H1 (cell line): ENCODE data around the gene TMEM235. TPM values are rescaled to one million over a fixed set of nuclear protein-coding genes. Genes with fewer than 3 reads are reported as not detected.

Experiments
- CTCF ChIA-PET: fragments of 300-600 bp; sonication (Branson Sonifier 250); formaldehyde crosslinking; loops from one replicate; lab custom pipeline; 2021; ENCODE audit not compliant: partially characterized antibody; lab: Charles Lee
- POLR2A ChIA-PET: fragments of 300-600 bp; sonication (Branson Sonifier 250); formaldehyde crosslinking; loops from one replicate; lab custom pipeline; 2021; ENCODE audit warnings: inconsistent platforms; ENCODE audit not compliant: partially characterized antibody; lab: Charles Lee
- DNase-seq, 2 experiments: peaks; one replicate each; pipeline versions ENCODE4 v3.0.0 to v3.0.0-alpha.2; 2010 to 2022; ENCODE audit warnings: low spot score in 2 of 2, low read depth in 1 of 2, mixed read lengths in 1 of 2
- FAIRE-seq: peaks from 2 replicates; lab custom pipeline; 2011; peaks lifted over from hg19 to GRCh38; lab: Jason Lieb, UNC
- H2AFZ ChIP-seq: 2 replicates; pipeline ENCODE4 v1.8.1; 2012; ENCODE audit warnings: low read length, inconsistent platforms
- H2AK5ac ChIP-seq: 2 replicates; pipeline ENCODE4 v1.6.1; 2013; ENCODE audit warnings: low read depth, low read length
- H2BK120ac ChIP-seq: replicated peaks from 2 replicates; pipeline ENCODE3; 2013; ENCODE audit warnings: low read depth, low read length, inconsistent platforms
- H2BK12ac ChIP-seq: 2 replicates; pipeline ENCODE4 v1.6.1; 2013; ENCODE audit warnings: low read depth, low read length
- H2BK15ac ChIP-seq: 2 replicates; pipeline ENCODE4 v1.6.1; 2013; ENCODE audit warnings: low read length
- H2BK20ac ChIP-seq: 2 replicates; pipeline ENCODE4 v1.6.1; 2013; ENCODE audit warnings: low read length
- H2BK5ac ChIP-seq: 2 replicates; pipeline ENCODE4 v1.6.1; 2013; ENCODE audit warnings: low read depth, low read length
- H3K14ac ChIP-seq: 2 replicates; pipeline ENCODE4 v1.6.1; 2013; ENCODE audit warnings: inconsistent platforms; ENCODE audit not compliant: insufficient read length
- H3K18ac ChIP-seq: 2 replicates; pipeline ENCODE4 v1.6.1; 2013; ENCODE audit warnings: low read length; ENCODE audit errors: extremely low read depth
- H3K23ac ChIP-seq: 2 replicates; pipeline ENCODE4 v1.6.1; 2013; ENCODE audit warnings: inconsistent platforms; ENCODE audit not compliant: insufficient read length
- H3K23me2 ChIP-seq: 2 replicates; pipeline ENCODE4 v1.6.1; 2013; ENCODE audit warnings: low read depth, low read length
- H3K27ac ChIP-seq: 2 replicates; pipeline ENCODE4 v1.6.1; 2011; ENCODE audit warnings: low read depth, low read length, inconsistent platforms
- H3K27me3 ChIP-seq, 4 experiments: replicated peaks in 1 of 4; 1 replicate in 1 of 4; 2 replicates in 3 of 4; pipeline versions ENCODE4 v1.6.1 to v1.8.1; 2011 to 2013; ENCODE audit warnings: low read length in 3 of 4, mild to moderate bottlenecking in 3 of 4, inconsistent platforms in 2 of 4, mixed read lengths in 2 of 4, moderate library complexity in 1 of 4; ENCODE audit not compliant: control insufficient read depth in 3 of 4, insufficient read depth in 3 of 4; ENCODE audit errors: extremely low read depth in 1 of 4
- H3K36me3 ChIP-seq, 4 experiments: 2 replicates each; pipeline versions ENCODE4 v1.6.1 to v1.8.1; 2011 to 2013; ENCODE audit warnings: mild to moderate bottlenecking in 4 of 4, low read length in 3 of 4, moderate library complexity in 2 of 4, control low read depth in 1 of 4, inconsistent platforms in 1 of 4; ENCODE audit not compliant: insufficient read depth in 4 of 4, control insufficient read depth in 2 of 4
- H3K4ac ChIP-seq: replicated peaks from 2 replicates; pipeline ENCODE3; 2013; ENCODE audit warnings: low read length, low read depth, mixed read lengths, inconsistent platforms; ENCODE audit not compliant: insufficient read length
- H3K4me1 ChIP-seq, 4 experiments: replicated peaks in 1 of 4; 1 replicate in 1 of 4; 2 replicates in 3 of 4; pipeline versions ENCODE4 v1.6.1 to v1.8.1; 2011 to 2013; ENCODE audit warnings: low read length in 3 of 4, inconsistent platforms in 2 of 4, mixed read lengths in 1 of 4; ENCODE audit not compliant: insufficient read depth in 4 of 4, control insufficient read depth in 3 of 4
- H3K4me2 ChIP-seq, 2 experiments: 2 replicates each; pipeline versions ENCODE4 v1.6.1 to v1.8.1; 2011 to 2013; ENCODE audit warnings: low read depth in 2 of 2, low read length in 2 of 2, control low read depth in 1 of 2, inconsistent platforms in 1 of 2, mild to moderate bottlenecking in 1 of 2; ENCODE audit not compliant: insufficient read depth in 1 of 2
- H3K4me3 ChIP-seq, 4 experiments: fragments of 200-600, 300-600 bp in 1 of 4; sonication (generic), shearing (Covaris generic), sonication (Bioruptor Twin) in 1 of 4; 2 replicates each; pipeline versions ENCODE4 v1.5.1 to v1.8.1; 2011 to 2016; ENCODE audit warnings: low read length in 4 of 4, low read depth in 3 of 4, control low read depth in 2 of 4, inconsistent platforms in 2 of 4, mild to moderate bottlenecking in 2 of 4, mixed read lengths in 1 of 4, moderate library complexity in 1 of 4; ENCODE audit not compliant: insufficient read depth in 2 of 4; ENCODE audit errors: extremely low read depth in 1 of 4
- H3K56ac ChIP-seq: replicated peaks from 2 replicates; pipeline ENCODE3; 2013; ENCODE audit warnings: low read depth, mild to moderate bottlenecking, mixed read lengths, low read length, inconsistent platforms; ENCODE audit not compliant: insufficient read length
- H3K79me1 ChIP-seq: 2 replicates; pipeline ENCODE4 v1.6.1; 2013; ENCODE audit warnings: low read depth, low read length, control low read depth
- H3K79me2 ChIP-seq, 2 experiments: 2 replicates each; pipeline versions ENCODE4 v1.6.1 to v1.8.1; 2012 to 2013; ENCODE audit warnings: low read length in 2 of 2, mild to moderate bottlenecking in 2 of 2, inconsistent platforms in 1 of 2; ENCODE audit not compliant: insufficient read depth in 2 of 2, control insufficient read depth in 1 of 2
- H3K9ac ChIP-seq, 4 experiments: replicated peaks in 1 of 4; 1 replicate in 1 of 4; 2 replicates in 3 of 4; pipeline versions ENCODE4 v1.6.1 to v1.8.1; 2011 to 2013; ENCODE audit warnings: low read depth in 3 of 4, low read length in 3 of 4, control low read depth in 2 of 4, mild to moderate bottlenecking in 2 of 4, moderate library complexity in 2 of 4, inconsistent platforms in 1 of 4; ENCODE audit errors: extremely low read depth in 1 of 4
- H3K9me3 ChIP-seq, 2 experiments: 2 replicates each; pipeline versions ENCODE4 v1.6.1 to v1.8.1; 2012 to 2013; ENCODE audit warnings: mild to moderate bottlenecking in 2 of 2, moderate library complexity in 2 of 2, control low read depth in 1 of 2, inconsistent platforms in 1 of 2, low read depth in 1 of 2, low read length in 1 of 2, mixed read lengths in 1 of 2; ENCODE audit not compliant: insufficient read depth in 2 of 2
- H4K20me1 ChIP-seq, 2 experiments: replicated peaks in 1 of 2; 2 replicates each; pipeline versions ENCODE3 to v1.8.1; 2011 to 2013; ENCODE audit warnings: inconsistent platforms in 2 of 2, low read length in 2 of 2, mild to moderate bottlenecking in 1 of 2; ENCODE audit not compliant: insufficient read depth in 2 of 2, control insufficient read depth in 1 of 2
- H4K5ac ChIP-seq: 2 replicates; pipeline ENCODE4 v1.6.1; 2013; ENCODE audit warnings: low read length, low read depth, mixed read lengths, inconsistent platforms; ENCODE audit not compliant: insufficient read length
- H4K8ac ChIP-seq: 2 replicates; pipeline ENCODE4 v1.8.0; 2013; ENCODE audit warnings: mild to moderate bottlenecking, moderate library complexity, low read length, inconsistent platforms; ENCODE audit not compliant: insufficient read depth; ENCODE audit errors: extremely low read depth
- H4K91ac ChIP-seq: replicated peaks from 2 replicates; pipeline ENCODE3; 2013; ENCODE audit warnings: low read length, mixed read lengths, inconsistent platforms; ENCODE audit not compliant: insufficient read length
- CBX5 ChIP-seq: fragments of 300-800, 300-1000 bp; sonication (generic); IDR thresholded peaks from 2 replicates; pipeline ENCODE4 v1.7.1; 2016; ENCODE audit warnings: antibody characterized with exemption, low read length, low read depth
- CEBPB ChIP-seq: IDR thresholded peaks from 2 replicates; pipeline ENCODE4 v1.6.1; 2012; ENCODE audit warnings: low read depth, low read length
- CREB1 ChIP-seq: IDR thresholded peaks from 2 replicates; pipeline ENCODE4 v1.6.1; 2012; ENCODE audit warnings: inconsistent platforms
- MAFK ChIP-seq: IDR thresholded peaks from 2 replicates; pipeline ENCODE4 v1.6.1; 2012; ENCODE audit warnings: low read depth, mild to moderate bottlenecking, improper control_type of control experiment, low read length
- POLR2AphosphoS5 ChIP-seq: IDR thresholded peaks from 2 replicates; pipeline ENCODE4 v1.6.1; 2011; ENCODE audit warnings: low read depth, low read length
- RAD21 ChIP-seq, 2 experiments: IDR thresholded peaks in 1 of 2; conservative IDR thresholded peaks in 1 of 2; 2 replicates each; pipeline ENCODE4 v1.6.1; 2011; ENCODE audit warnings: low read depth in 2 of 2, low read length in 2 of 2, improper control_type of control experiment in 1 of 2, inconsistent platforms in 1 of 2, mild to moderate bottlenecking in 1 of 2, moderate library complexity in 1 of 2
- RFX5 ChIP-seq: IDR thresholded peaks from 2 replicates; pipeline ENCODE4 v1.6.1; 2011; ENCODE audit warnings: low read depth, low read length, improper control_type of control experiment, borderline replicate concordance
- SIRT6 ChIP-seq: IDR thresholded peaks from one replicate; pipeline ENCODE4 v1.7.1; 2012; ENCODE audit warnings: low read length, inconsistent platforms
- SIX5 ChIP-seq: IDR thresholded peaks from 2 replicates; pipeline ENCODE4 v1.6.1; 2011; ENCODE audit warnings: mild to moderate bottlenecking, low read depth, low read length
- TCF12 ChIP-seq: IDR thresholded peaks from 2 replicates; pipeline ENCODE4 v1.6.1; 2011; ENCODE audit warnings: low read depth, mild to moderate bottlenecking, low read length
- YY1 ChIP-seq: IDR thresholded peaks from 2 replicates; pipeline ENCODE4 v1.6.1; 2011; ENCODE audit warnings: low read depth, mild to moderate bottlenecking, low read length
- WGBS, 2 experiments: shearing (Covaris generic) in 1 of 2; methylation state at CpG; one replicate each; pipeline versions ENCODE4 v1.1.6 to v1.1.7; 2013 to 2015; ENCODE audit warnings: low lambda C conversion rate in 2 of 2, mixed read lengths in 2 of 2, inconsistent platforms in 1 of 2, low coverage in 1 of 2, missing lambda C conversion rate in 1 of 2; ENCODE audit not compliant: insufficient replicate concordance in 2 of 2, insufficient coverage in 1 of 2, insufficient read length in 1 of 2; ENCODE audit errors: extremely low coverage in 1 of 2, missing lambda C conversion rate in 1 of 2; 5-methylcytosine and 5-hydroxymethylcytosine counted together
- polyA plus RNA-seq, 7 experiments: library from polyadenylated mRNA; depleted of rRNA in 3 of 7; stranded (reverse) in 5 of 7; unstranded in 2 of 7; fragments of >200 nt in 5 of 7; fragments of 200-250 nt in 2 of 7; gene quantifications; 1 replicate in 5 of 7; 2 replicates in 1 of 7; 4 replicates in 1 of 7; pipeline versions ENCODE4 v1.2.1 to v1.2.3, GENCODE V29; 2011 to 2013; ENCODE audit warnings: missing spikeins in 2 of 7, mixed read lengths in 2 of 7
- total RNA-seq: library from RNA; stranded (reverse); fragmentation: NEBNext Ultra II Directional; extraction: Animal tissue kit (Norgen Biotek cat#: 25700); gene quantifications from 2 replicates; pipeline ENCODE4 v1.2.1, GENCODE V29; 2021

The TMEM235 gene
- total and polyA plus RNA-seq, 2 of the 8 experiments (the other 6 are each of a cell fraction or from before 2014, with no cell fraction given) = 0.05 to 0.15 TPM

GRCh38 chr17:78234261-78234865 is 2.9 kb downstream of the TMEM235 start:
- Histone ChIP-seq H4K91ac (peak overlapping the region; percentile 27), H3K9me3 (no peaks in the 10 kb centered on the region), H3K4me2 (no peak overlapping the region), H3K36me3 (no peaks in the 10 kb centered on the region), H2BK20ac (no peak overlapping the region), H2BK5ac (no peak overlapping the region), H3K4ac (no peak overlapping the region), H3K79me2 (no peaks in the 10 kb centered on the region), H3K56ac (no peak overlapping the region), H3K23me2 (peaks cover 5% of the 10 kb centered on the region; the same call in 1 of the 2 replicates), H2BK12ac (no peak overlapping the region), H4K20me1 (peaks cover 0 to 2% of the 10 kb centered on the region in 2 experiments), H3K9ac (no peak overlapping the region), H4K8ac (peak overlapping the region; percentile 71), H3K18ac (no peak overlapping the region), H2BK15ac (no peak overlapping the region), H2AK5ac (no peak overlapping the region), H2BK120ac (no peak overlapping the region), H3K14ac (no peak overlapping the region), H3K27me3 (peaks cover 0 to 27% (median 22%) of the 10 kb centered on the region in 4 experiments; a peak in 6 of 7 replicates), H3K27ac (no peak overlapping the region), H3K4me1 (peaks cover 0 to 10% (median 5%) of the 10 kb centered on the region in 4 experiments; a peak in 5 of 7 replicates), H2AFZ (no peak overlapping the region), H4K5ac (no peak overlapping the region), H3K23ac (no peak overlapping the region), H3K4me3 (no peak overlapping the region), H3K79me1 (no peaks in the 10 kb centered on the region)
- FAIRE-seq (no peak), DNase-seq (no peak)
- ChIA-PET CTCF (interaction anchor here (0.5 to 4.6 kb wide), 7 partner anchors 10 to 663 kb away, joined by 3 to 24 read pairs (median 3); no protein-coding TSS in a partner anchor), POLR2A (interaction anchor here (1.5 kb wide), 1 partner anchor 48 kb away, joined by 4 read pairs; the partner anchor contains the start of gene TK1)
- WGBS, 2 experiments = 87% methylated on average over 17 of the region's 17 CpGs; no CpG with 5 or more reads in 1 of the 2 experiments
- TF ChIP-seq RAD21 (IDR thresholded peaks at IDR 0.05 in 1 of 2, conservative IDR thresholded peaks at IDR 0.05 in 1 of 2; ENCODE audit: low read depth in 2 of 2, low read length in 2 of 2) (no peak), POLR2AphosphoS5 (no peak), YY1 (no peak), MAFK (no peak), CBX5 (no peak), RFX5 (no peak), CEBPB (no peak), SIX5 (no peak), SIRT6 (no peak), CREB1 (no peak), TCF12 (no peak)
